NCI-H2029 (cell line): ENCODE data around the gene FSD1.
A peak's percentile ranks its signal among the peaks of the same experiment; 100 is the strongest.
"Not testable (repeated sequence)": the region's sequence is repeated elsewhere in the genome, so short reads cannot be mapped to it uniquely, and the experiment has no call there.

ENCODE experiments used
- DNase-seq: peaks from one replicate; lab custom pipeline; 2025; lab: John Stamatoyannopoulos, UW

Gene FSD1

GRCh38 chr19:4284974-4285373, 19.4 kb upstream of the FSD1 start:
- no peak for DNase-seq

- not testable (repeated sequence) for DNase-seq
Observed at GRCh38 chr19:4286141-4286540, 18.3 kb upstream of the FSD1 start.

DNA sequence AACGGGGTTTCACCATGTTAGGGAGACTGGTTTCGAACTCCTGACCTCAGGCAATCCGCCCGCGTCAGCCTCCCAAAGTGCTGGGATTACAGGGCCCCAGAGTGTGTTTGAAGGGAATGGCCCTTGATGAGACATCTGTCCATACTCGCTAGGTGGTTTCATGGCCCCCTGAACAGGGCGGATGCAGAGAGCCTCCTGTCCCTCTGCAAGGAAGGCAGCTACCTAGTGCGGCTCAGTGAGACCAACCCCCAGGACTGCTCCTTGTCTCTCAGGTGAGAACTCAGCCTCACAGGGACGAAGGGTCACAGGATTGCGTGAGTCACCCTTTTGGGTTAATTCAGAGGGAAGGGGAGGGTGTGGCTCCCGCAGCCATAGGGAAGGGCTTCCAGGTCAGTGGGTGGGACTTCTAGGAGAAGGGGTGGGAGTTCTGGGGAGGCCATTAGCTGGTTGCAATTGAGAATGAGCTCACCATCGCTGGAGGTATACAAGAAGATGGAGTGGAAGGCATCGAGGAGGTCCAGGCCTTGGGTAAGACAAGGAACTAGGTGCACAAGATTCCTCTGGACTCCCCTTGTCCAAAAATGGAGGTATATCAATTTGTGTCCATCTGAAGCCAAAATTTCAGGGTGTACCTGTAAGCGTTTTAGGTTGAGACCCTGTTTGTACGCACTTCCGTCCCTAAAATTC, 16.2 kb upstream of the FSD1 start:
- no peak for DNase-seq

GRCh38 chr19:4291184-4291732, 13.1 kb upstream of the FSD1 start:
- DNase-seq: no peak

DNA sequence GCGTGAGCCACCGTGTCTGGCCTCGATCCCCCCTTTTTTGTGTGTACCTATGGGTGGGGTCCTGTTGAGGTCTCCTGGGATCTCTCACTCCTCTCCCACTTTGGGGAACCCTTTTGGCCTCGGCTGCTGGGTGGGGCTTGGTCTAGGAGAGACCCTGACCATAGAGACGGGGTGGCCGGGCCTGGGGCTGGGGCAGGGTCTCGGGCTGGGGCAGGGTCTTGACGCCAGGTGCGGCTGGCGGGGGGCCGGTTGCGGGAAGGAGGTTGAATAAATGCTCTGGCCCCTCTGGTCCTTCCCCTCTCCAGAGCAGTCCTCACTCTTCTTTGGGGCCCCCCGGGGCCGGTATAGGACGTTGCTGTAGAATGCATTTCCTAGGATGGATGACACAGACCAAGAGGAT, 11.9 kb upstream of the FSD1 start:
- DNase-seq: no peak

- no peak for DNase-seq
Observed at GRCh38 chr19:4294389-4294788, 10.0 kb upstream of the FSD1 start.

DNA sequence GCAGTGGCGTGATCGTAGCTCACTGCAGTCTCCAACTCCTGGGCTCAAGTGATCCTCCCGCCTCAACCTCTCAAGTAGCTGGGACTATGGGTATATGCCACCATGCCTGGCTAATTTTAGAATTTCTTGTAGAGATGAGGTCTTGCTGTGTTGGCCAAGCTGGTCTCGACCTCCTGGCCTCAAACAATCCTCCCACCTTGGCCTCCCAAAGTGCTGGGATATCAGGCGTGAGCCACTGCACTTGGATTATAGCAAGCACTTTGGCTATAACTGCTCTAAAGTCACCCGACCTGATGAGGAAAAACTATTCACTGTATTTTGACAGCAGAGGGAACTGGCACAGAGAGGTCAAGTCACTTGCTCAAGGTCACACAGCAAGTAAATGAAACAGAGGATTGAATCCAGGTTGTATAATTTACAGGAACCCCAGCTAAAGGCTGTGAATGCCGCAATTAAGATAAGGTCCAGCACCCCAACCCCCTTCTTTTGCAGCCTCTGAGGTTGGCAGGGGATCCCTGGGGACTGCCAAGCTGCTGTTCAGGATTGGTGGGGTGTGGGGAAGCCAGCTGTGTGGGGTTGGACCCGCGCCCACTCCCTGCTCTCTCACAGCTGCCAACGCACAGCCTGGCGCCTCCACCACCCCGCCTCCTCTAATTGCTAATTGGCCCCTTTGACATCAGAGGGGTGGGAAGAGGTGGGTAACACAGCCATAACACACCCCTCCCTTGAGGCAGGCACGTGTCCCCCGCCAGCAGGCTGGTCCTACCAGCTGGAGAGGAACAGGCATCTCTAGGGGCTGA, 8.2 kb upstream of the FSD1 start:
- peak; percentile 29 for DNase-seq

GRCh38 chr19:4297901-4298809, 6.2 kb upstream of the FSD1 start:
- no peak for DNase-seq

DNA sequence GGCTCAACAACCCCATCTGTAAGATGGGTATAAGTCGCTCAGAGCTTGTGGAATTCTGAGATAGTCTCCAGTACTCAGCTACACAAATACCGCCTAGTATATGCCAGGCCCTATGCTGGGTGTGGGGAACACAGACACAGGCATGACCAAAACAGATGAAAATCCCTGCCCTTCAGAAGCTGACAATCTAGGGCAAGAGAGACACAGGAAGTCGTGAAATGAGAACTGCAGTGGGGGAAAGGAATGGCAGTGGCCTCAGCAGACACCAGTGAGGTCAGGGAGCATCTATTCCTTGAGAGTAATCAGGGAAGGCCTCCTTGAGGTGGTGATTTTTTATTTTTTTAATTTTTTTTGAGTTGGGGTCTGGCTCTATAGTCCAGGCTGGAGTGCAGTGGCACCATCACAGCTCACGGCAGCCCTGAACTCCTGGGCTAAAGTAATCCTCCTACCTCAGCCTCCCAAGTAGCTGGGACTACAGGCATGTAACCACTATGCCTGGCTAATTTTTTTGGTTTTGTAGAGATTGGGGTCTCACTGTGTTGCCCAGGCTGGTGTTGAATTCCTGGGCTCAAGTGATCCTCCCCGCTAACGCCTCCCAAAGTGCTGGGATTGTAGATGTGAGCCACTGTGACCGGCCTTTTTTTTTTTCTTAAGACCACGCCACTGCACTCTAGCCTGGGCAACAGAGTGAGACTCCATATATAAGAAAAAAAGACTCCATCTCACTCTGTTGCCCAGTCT, 5.4 kb upstream of the FSD1 start:
- DNase-seq: no peak

- DNase-seq: no peak
Observed at GRCh38 chr19:4300589-4300988, 3.8 kb upstream of the FSD1 start.

GRCh38 chr19:4301590-4302242, 2.7 kb upstream of the FSD1 start:
- DNase-seq: no peak

- no peak for DNase-seq
Observed at GRCh38 chr19:4302243-4302640, 2.2 kb upstream of the FSD1 start, which contains the start of gene TMIGD2. Gene TMIGD2, minus strand, starts transcription at chr19:4302389. Its CDS starts 4 bp downstream, at chr19:4302385.

DNA sequence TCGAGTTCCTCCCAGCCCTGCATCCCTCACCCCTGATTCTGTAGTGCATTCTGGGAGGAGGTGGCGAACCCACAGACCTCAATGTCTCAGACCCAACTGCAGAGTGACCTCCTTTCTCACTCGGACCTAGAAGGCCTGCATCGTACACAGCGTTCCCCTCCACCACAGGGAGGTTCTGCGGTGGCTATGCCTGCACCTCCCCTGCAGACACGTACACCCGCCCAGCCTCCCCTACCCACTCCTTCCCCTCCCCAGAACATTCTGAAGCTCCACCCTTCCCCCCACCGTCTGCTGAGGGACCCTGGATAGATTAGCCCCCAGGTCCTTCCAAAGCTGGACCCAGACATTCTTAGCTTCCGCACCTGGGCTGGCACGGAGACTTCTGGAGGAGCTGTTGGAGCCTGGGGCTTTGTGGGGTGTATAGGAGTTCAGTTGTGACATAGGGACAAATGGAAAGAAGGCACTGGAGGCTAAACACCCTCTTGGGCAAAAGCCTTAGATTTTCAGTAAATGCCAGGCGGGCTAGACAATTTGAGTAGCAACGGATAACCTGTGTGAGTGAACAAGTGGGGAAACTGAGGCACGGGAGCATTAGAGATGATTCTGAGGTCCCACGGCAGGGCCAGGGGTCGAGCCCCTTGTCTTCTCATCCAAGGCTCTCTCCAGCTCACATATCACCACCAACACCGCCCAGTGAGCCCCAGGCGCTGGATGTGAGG, 420 bp upstream of the FSD1 start:
- DNase-seq: no peak

- no peak for DNase-seq
Observed at GRCh38 chr19:4305257-4305612, 837 bp downstream of the FSD1 start.

GRCh38 chr19:4305659-4306058, 1.3 kb downstream of the FSD1 start:
- DNase-seq: no peak

GRCh38 chr19:4310247-4311121, 6.1 kb downstream of the FSD1 start:
- DNase-seq: no peak

GRCh38 chr19:4313847-4314490, 9.6 kb downstream of the FSD1 start:
- DNase-seq: no peak

GRCh38 chr19:4316956-4317355, 12.6 kb downstream of the FSD1 start:
- DNase-seq: no peak

DNA sequence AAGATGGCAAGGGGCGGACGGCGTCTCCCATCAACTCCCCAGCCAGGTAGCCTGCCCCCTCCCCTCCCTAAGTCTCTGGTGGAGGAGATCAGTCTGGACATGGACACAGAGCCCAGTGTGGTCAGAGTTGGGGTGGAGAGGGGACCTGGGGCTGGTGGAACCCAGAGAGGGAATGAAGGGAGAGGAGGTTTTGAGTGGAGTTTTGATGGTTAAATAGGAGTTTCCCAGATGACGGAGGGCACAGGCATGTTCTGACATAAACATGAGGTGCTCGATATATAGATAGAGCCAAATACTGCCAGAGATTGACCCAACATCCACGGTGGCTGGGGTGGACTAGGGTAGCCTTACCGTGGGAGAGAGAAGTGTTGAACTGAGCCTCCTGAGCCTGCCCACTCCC, 14.1 kb downstream of the FSD1 start:
- DNase-seq: no peak
